ENCODE measurements around the gene NGRN.

Gene NGRN

GRCh38 chr15:90315278-90315982, 50.0 kb downstream of the NGRN start:
- no peaks in the 10 kb centered on the region for H3K9me3 Mint-ChIP-seq
- no peak overlapping the region for H3K4me3 Mint-ChIP-seq
- no peak overlapping the region for H3K27ac Mint-ChIP-seq
- ATAC-seq: no peak
- H3K4me1 Mint-ChIP-seq: peaks cover 7% of the 10 kb centered on the region
- H3K36me3 Mint-ChIP-seq: no peaks in the 10 kb centered on the region
- H3K27me3 Mint-ChIP-seq: no peaks in the 10 kb centered on the region

GRCh38 chr15:90316139-90316538, 50.7 kb downstream of the NGRN start:
- Mint-ChIP-seq H3K4me1 (peaks cover 10% of the 10 kb centered on the region), H3K27ac (no peak overlapping the region), H3K4me3 (no peak overlapping the region), H3K36me3 (no peaks in the 10 kb centered on the region), H3K27me3 (no peaks in the 10 kb centered on the region), H3K9me3 (no peaks in the 10 kb centered on the region)
- ATAC-seq: no peak

GRCh38 chr15:90318591-90318990, 53.1 kb downstream of the NGRN start:
- H3K27me3 Mint-ChIP-seq: no peaks in the 10 kb centered on the region
- peaks cover 10% of the 10 kb centered on the region for H3K4me1 Mint-ChIP-seq
- no peak overlapping the region for H3K4me3 Mint-ChIP-seq
- no peak overlapping the region for H3K27ac Mint-ChIP-seq
- no peaks in the 10 kb centered on the region for H3K9me3 Mint-ChIP-seq
- no peak for ATAC-seq
- no peaks in the 10 kb centered on the region for H3K36me3 Mint-ChIP-seq

GRCh38 chr15:90320062-90320884, 54.8 kb downstream of the NGRN start:
- Mint-ChIP-seq H3K4me1 (peaks cover 10% of the 10 kb centered on the region), H3K9me3 (no peaks in the 10 kb centered on the region), H3K27ac (no peak overlapping the region), H3K27me3 (peaks cover 2% of the 10 kb centered on the region), H3K36me3 (no peaks in the 10 kb centered on the region), H3K4me3 (no peak overlapping the region)
- ATAC-seq: peak; percentile 89

- Mint-ChIP-seq H3K4me1 (peaks cover 15% of the 10 kb centered on the region), H3K4me3 (no peak overlapping the region), H3K27ac (no peak overlapping the region), H3K27me3 (peaks cover 8% of the 10 kb centered on the region), H3K36me3 (no peaks in the 10 kb centered on the region), H3K9me3 (no peaks in the 10 kb centered on the region)
- ATAC-seq: no peak
Observed at GRCh38 chr15:90320885-90321278, 55.4 kb downstream of the NGRN start.

Measured in stimulated activated memory B cell treated with anti-CD40 and anti-IgM and Interleukin-4, amounts not matched to agents 10 μg/mL and 1 μg/mL and 100 μg/mL, for 72 hours (primary cell).